Measurements from ENCODE around the gene DGLUCY.

Gene DGLUCY

DNA sequence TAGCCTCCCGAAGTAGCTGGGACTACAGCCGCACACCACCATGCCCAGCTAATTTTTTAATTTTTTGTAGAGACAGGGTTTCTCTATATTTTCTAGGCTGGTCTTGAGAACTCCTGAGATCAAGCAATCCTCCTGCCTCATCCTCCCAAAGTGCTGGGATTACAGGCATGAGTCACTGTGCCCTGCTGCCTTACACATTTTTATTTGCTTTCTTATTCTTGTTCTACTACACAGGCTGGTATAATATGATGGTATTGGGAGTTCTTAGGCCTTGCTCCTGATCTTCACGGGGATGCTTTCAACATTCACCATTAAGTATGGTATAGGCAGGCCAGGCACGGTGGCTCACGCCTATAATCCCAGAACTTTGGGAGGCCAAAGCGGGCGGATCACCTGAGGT is 21.2 kb downstream of the DGLUCY start:
- Histone ChIP-seq H3K36me3 (ENCODE audit: control insufficient read depth in 1 of 2, insufficient read depth in 2 of 2, low read length in 2 of 2) (peaks cover 7 to 28% of the 10 kb centered on the region in 2 donors), H3K4me1 (ENCODE audit: control insufficient read depth in 1 of 2, insufficient read depth in 2 of 2, low read length in 2 of 2) (peaks cover 9 to 14% of the 10 kb centered on the region in 2 donors), H3K9ac (ENCODE audit: low read depth in 1 of 2, low read length in 2 of 2) (no peak overlapping the region), H3K27ac (ENCODE audit: low read depth, low read length) (no peak overlapping the region), H3K9me3 (ENCODE audit: control insufficient read depth in 1 of 2, low read length in 2 of 2) (no peaks in the 10 kb centered on the region), H3K27me3 (ENCODE audit: control insufficient read depth in 1 of 2, insufficient read depth in 2 of 2, low read length in 2 of 2) (no peaks in the 10 kb centered on the region), H3K4me3 (ENCODE audit: low read depth in 1 of 2, low read length in 2 of 2) (no peak overlapping the region)

DNA sequence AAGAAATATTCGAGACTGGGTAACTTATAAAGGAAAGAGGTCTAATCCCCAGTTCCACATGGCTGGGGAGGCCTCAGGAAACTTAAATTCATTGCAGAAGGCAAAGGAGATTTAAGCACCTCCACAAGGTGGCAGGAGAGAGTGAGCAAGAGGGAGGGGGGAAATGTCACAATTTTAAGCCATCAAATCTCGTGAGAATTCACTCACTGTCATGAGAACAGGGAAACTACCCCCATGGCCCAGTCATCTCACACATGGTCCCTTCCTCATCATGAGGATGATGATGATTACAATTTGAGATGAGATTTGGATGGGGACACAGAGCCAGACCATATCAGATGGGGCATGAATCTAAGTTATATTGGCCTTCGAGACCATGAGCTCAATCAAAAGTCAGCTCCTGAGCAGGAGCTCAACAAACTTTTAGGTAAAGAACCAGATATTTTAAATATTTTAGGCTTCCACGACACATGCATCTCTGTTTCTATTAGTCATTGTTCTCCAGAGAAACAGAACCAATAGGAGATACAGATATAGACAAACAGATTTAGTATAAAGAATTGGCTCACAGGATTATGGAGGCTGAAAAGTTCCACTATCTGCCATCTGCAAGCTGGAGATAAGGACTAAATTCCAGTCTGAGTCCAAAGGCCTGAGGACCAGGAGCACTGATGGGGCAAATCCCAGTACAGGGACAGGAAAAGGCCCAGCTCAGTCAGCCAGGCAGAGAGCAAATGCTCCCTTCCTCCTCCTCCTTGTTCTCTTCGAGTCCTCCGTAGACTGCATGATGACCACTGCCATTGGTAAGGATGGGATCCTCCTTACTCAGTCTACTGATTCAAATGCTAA is 24.9 kb downstream of the DGLUCY start:
- H3K9ac ChIP-seq (ENCODE audit: low read depth in 1 of 2, low read length in 2 of 2): no peak overlapping the region
- peaks cover 13 to 18% of the 10 kb centered on the region in 2 donors for H3K4me1 ChIP-seq (ENCODE audit: control insufficient read depth in 1 of 2, insufficient read depth in 2 of 2, low read length in 2 of 2)
- no peaks in the 10 kb centered on the region for H3K9me3 ChIP-seq (ENCODE audit: control insufficient read depth in 1 of 2, low read length in 2 of 2)
- H3K27ac ChIP-seq (ENCODE audit: low read depth, low read length): no peak overlapping the region
- peaks cover 7 to 24% of the 10 kb centered on the region in 2 donors for H3K36me3 ChIP-seq (ENCODE audit: control insufficient read depth in 1 of 2, insufficient read depth in 2 of 2, low read length in 2 of 2)
- no peaks in the 10 kb centered on the region for H3K27me3 ChIP-seq (ENCODE audit: control insufficient read depth in 1 of 2, insufficient read depth in 2 of 2, low read length in 2 of 2)
- no peak overlapping the region for H3K4me3 ChIP-seq (ENCODE audit: low read depth in 1 of 2, low read length in 2 of 2)

- Histone ChIP-seq H3K27me3 (ENCODE audit: control insufficient read depth in 1 of 2, insufficient read depth in 2 of 2, low read length in 2 of 2) (no peaks in the 10 kb centered on the region), H3K9ac (ENCODE audit: low read depth in 1 of 2, low read length in 2 of 2) (no peak overlapping the region), H3K27ac (ENCODE audit: low read depth, low read length) (no peak overlapping the region), H3K9me3 (ENCODE audit: control insufficient read depth in 1 of 2, low read length in 2 of 2) (no peaks in the 10 kb centered on the region), H3K36me3 (ENCODE audit: control insufficient read depth in 1 of 2, insufficient read depth in 2 of 2, low read length in 2 of 2) (peaks cover 5 to 27% of the 10 kb centered on the region in 2 donors), H3K4me3 (ENCODE audit: low read depth in 1 of 2, low read length in 2 of 2) (no peak overlapping the region), H3K4me1 (ENCODE audit: control insufficient read depth in 1 of 2, insufficient read depth in 2 of 2, low read length in 2 of 2) (peaks cover 13 to 18% of the 10 kb centered on the region in 2 donors)
Observed at GRCh38 chr14:91139776-91140175, 25.9 kb downstream of the DGLUCY start.

- peaks cover 5 to 31% of the 10 kb centered on the region in 2 donors for H3K36me3 ChIP-seq (ENCODE audit: control insufficient read depth in 1 of 2, insufficient read depth in 2 of 2, low read length in 2 of 2)
- peaks cover 13 to 18% of the 10 kb centered on the region in 2 donors for H3K4me1 ChIP-seq (ENCODE audit: control insufficient read depth in 1 of 2, insufficient read depth in 2 of 2, low read length in 2 of 2)
- H3K27me3 ChIP-seq (ENCODE audit: control insufficient read depth in 1 of 2, insufficient read depth in 2 of 2, low read length in 2 of 2): no peaks in the 10 kb centered on the region
- H3K4me3 ChIP-seq (ENCODE audit: low read depth in 1 of 2, low read length in 2 of 2): no peak overlapping the region
- H3K9ac ChIP-seq (ENCODE audit: low read depth in 1 of 2, low read length in 2 of 2): no peak overlapping the region
- no peaks in the 10 kb centered on the region for H3K9me3 ChIP-seq (ENCODE audit: control insufficient read depth in 1 of 2, low read length in 2 of 2)
- H3K27ac ChIP-seq (ENCODE audit: low read depth, low read length): no peak overlapping the region
Observed at GRCh38 chr14:91140672-91141071, 26.8 kb downstream of the DGLUCY start.

- Histone ChIP-seq H3K4me1 (ENCODE audit: control insufficient read depth in 1 of 2, insufficient read depth in 2 of 2, low read length in 2 of 2) (peaks cover 13 to 18% of the 10 kb centered on the region in 2 donors), H3K4me3 (ENCODE audit: low read depth in 1 of 2, low read length in 2 of 2) (no peak overlapping the region), H3K27me3 (ENCODE audit: control insufficient read depth in 1 of 2, insufficient read depth in 2 of 2, low read length in 2 of 2) (no peaks in the 10 kb centered on the region), H3K36me3 (ENCODE audit: control insufficient read depth in 1 of 2, insufficient read depth in 2 of 2, low read length in 2 of 2) (peaks cover 9 to 46% of the 10 kb centered on the region in 2 donors), H3K9ac (ENCODE audit: low read depth in 1 of 2, low read length in 2 of 2) (no peak overlapping the region), H3K9me3 (ENCODE audit: control insufficient read depth in 1 of 2, low read length in 2 of 2) (no peaks in the 10 kb centered on the region), H3K27ac (ENCODE audit: low read depth, low read length) (no peak overlapping the region)
Observed at GRCh38 chr14:91142214-91142668, 28.4 kb downstream of the DGLUCY start.

DNA sequence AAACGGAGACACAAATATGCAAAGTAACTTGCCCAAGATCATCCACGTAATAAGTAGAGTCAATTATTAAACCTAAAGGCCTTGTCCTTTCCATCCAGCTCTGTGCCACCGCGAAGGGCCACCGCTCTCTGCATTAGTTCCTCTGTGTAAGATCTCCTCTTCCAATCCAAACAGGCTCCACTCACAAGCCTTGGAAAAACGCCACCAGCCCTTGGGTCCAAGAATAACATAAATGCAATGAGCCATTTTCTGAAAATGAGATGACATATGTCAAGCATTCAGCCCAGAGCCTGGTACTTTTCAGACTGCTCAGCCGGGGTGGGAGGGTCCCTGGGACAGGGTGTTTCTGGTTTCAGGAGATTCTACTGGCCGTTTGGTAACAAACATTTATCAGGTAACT is 30.0 kb downstream of the DGLUCY start:
- H3K36me3 ChIP-seq (ENCODE audit: control insufficient read depth in 1 of 2, insufficient read depth in 2 of 2, low read length in 2 of 2): peaks cover 10 to 57% of the 10 kb centered on the region in 2 donors
- no peaks in the 10 kb centered on the region for H3K9me3 ChIP-seq (ENCODE audit: control insufficient read depth in 1 of 2, low read length in 2 of 2)
- peaks cover 13% of the 10 kb centered on the region in 2 donors for H3K4me1 ChIP-seq (ENCODE audit: control insufficient read depth in 1 of 2, insufficient read depth in 2 of 2, low read length in 2 of 2)
- no peak overlapping the region for H3K27ac ChIP-seq (ENCODE audit: low read depth, low read length)
- H3K4me3 ChIP-seq (ENCODE audit: low read depth in 1 of 2, low read length in 2 of 2): no peak overlapping the region
- no peaks in the 10 kb centered on the region for H3K27me3 ChIP-seq (ENCODE audit: control insufficient read depth in 1 of 2, insufficient read depth in 2 of 2, low read length in 2 of 2)
- H3K9ac ChIP-seq (ENCODE audit: low read depth in 1 of 2, low read length in 2 of 2): no peak overlapping the region

DNA sequence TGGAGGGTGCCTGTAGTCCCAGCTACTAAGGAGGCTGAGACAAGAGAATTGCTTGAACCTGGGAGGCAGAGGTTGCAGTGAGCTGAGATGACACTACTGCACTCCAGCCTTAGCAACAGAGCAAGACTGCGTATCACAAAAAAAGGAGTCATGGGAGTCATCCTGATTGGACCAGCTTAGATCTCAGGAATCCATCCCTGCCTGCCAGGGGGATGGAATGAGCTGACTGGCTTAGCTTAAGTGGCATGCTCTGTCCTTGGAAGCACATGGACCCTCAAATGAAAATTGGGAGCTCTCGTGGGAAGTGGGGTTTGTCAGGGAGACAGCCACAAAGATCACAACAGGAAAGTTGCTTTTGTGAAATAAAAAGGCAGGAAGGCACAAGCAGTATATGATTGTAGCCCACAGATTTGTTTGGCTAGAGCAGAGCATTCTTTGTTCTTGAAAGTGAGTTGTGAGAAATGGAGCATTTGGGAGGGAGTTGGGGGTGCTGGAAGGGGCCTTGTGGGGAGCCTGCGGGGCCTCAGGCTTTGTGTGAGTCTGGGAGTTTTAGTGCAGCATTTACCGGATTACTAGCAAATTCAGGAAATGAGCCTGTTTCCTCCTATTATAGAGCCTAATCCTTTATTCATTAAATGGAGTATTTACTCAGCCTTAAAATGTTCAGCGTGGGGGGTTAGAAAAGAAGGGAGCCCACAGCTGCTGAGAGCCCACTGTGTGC is 30.7 kb downstream of the DGLUCY start:
- Histone ChIP-seq H3K4me3 (ENCODE audit: low read depth in 1 of 2, low read length in 2 of 2) (no peak overlapping the region), H3K4me1 (ENCODE audit: control insufficient read depth in 1 of 2, insufficient read depth in 2 of 2, low read length in 2 of 2) (peaks cover 8 to 11% of the 10 kb centered on the region in 2 donors), H3K9me3 (ENCODE audit: control insufficient read depth in 1 of 2, low read length in 2 of 2) (no peaks in the 10 kb centered on the region), H3K27me3 (ENCODE audit: control insufficient read depth in 1 of 2, insufficient read depth in 2 of 2, low read length in 2 of 2) (no peaks in the 10 kb centered on the region), H3K36me3 (ENCODE audit: control insufficient read depth in 1 of 2, insufficient read depth in 2 of 2, low read length in 2 of 2) (peaks cover 14 to 57% of the 10 kb centered on the region in 2 donors), H3K9ac (ENCODE audit: low read depth in 1 of 2, low read length in 2 of 2) (no peak overlapping the region), H3K27ac (ENCODE audit: low read depth, low read length) (no peak overlapping the region)

DNA sequence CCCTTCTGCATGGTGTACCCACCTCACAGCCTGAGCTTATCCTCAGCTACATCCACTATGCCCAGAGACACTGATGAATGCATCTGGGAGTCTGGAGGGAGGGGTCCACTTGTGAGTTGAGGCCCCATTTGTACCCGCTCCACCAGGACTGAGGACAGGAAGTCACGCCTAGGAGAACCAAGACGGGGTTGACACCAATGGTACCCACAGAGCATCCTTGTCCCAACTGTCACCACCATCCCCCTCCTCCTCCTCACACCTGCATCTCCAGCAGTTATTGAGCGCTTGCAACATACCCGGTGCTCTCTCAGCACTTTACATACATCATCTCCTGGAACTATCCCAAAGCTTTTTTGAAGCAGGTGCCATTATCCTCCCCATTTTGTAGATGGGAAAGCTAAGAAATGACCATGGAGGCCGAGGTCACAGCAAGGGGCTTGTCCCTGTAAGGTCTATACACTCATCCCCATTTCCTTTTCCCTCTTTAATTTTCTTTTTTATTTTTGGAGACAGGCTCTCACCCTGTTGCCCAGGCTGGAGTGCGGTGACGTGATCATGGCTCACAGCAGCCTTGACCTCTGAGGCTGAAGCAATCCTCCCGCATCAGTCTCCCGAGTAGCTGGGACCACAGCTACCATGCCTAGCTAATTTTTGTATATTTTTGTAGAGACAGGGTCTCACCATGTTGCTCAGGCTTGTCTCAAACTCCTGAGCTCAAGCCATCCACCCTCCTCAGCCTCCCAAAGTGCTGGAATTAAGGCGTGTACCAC is 31.7 kb downstream of the DGLUCY start:
- no peak overlapping the region for H3K4me3 ChIP-seq (ENCODE audit: low read depth in 1 of 2, low read length in 2 of 2)
- no peaks in the 10 kb centered on the region for H3K9me3 ChIP-seq (ENCODE audit: control insufficient read depth in 1 of 2, low read length in 2 of 2)
- H3K27me3 ChIP-seq (ENCODE audit: control insufficient read depth in 1 of 2, insufficient read depth in 2 of 2, low read length in 2 of 2): no peaks in the 10 kb centered on the region
- no peak overlapping the region for H3K27ac ChIP-seq (ENCODE audit: low read depth, low read length)
- peaks cover 0 to 7% of the 10 kb centered on the region in 2 donors for H3K4me1 ChIP-seq (ENCODE audit: control insufficient read depth in 1 of 2, insufficient read depth in 2 of 2, low read length in 2 of 2)
- H3K9ac ChIP-seq (ENCODE audit: low read depth in 1 of 2, low read length in 2 of 2): no peak overlapping the region
- H3K36me3 ChIP-seq (ENCODE audit: control insufficient read depth in 1 of 2, insufficient read depth in 2 of 2, low read length in 2 of 2): peaks cover 14 to 60% of the 10 kb centered on the region in 2 donors

GRCh38 chr14:91146661-91147060 is 32.8 kb downstream of the DGLUCY start:
- Histone ChIP-seq H3K9ac (ENCODE audit: low read depth in 1 of 2, low read length in 2 of 2) (no peak overlapping the region), H3K4me3 (ENCODE audit: low read depth in 1 of 2, low read length in 2 of 2) (no peak overlapping the region), H3K9me3 (ENCODE audit: control insufficient read depth in 1 of 2, low read length in 2 of 2) (no peaks in the 10 kb centered on the region), H3K27ac (ENCODE audit: low read depth, low read length) (no peak overlapping the region), H3K27me3 (ENCODE audit: control insufficient read depth in 1 of 2, insufficient read depth in 2 of 2, low read length in 2 of 2) (no peaks in the 10 kb centered on the region), H3K4me1 (ENCODE audit: control insufficient read depth in 1 of 2, insufficient read depth in 2 of 2, low read length in 2 of 2) (peaks cover 0 to 6% of the 10 kb centered on the region in 2 donors), H3K36me3 (ENCODE audit: control insufficient read depth in 1 of 2, insufficient read depth in 2 of 2, low read length in 2 of 2) (peaks cover 14 to 60% of the 10 kb centered on the region in 2 donors)
